Measurements from ENCODE around the gene LAMA4. TPM values are rescaled to one million over a fixed set of nuclear protein-coding genes. Genes with fewer than 3 reads are reported as not detected.

LAMA4 gene
- total RNA-seq, 2 donors from 2014 or later = not detected

- H3K36me3 Mint-ChIP-seq (ENCODE audit: low read depth) = peaks cover 89% of the 10 kb centered on the region
- no peaks in the 10 kb centered on the region for H3K27me3 Mint-ChIP-seq
- no peaks in the 10 kb centered on the region for H3K9me3 Mint-ChIP-seq
- no peak overlapping the region for H3K27ac Mint-ChIP-seq
- ATAC-seq (replicated peaks) = no peak
- H3K4me1 Mint-ChIP-seq = no peaks in the 10 kb centered on the region
- no peak overlapping the region for H3K4me3 Mint-ChIP-seq
Observed at GRCh38 chr6:112081569-112081968, 172.8 kb downstream of the LAMA4 start.

GRCh38 chr6:112066606-112067005 is 187.8 kb downstream of the LAMA4 start:
- Mint-ChIP-seq H3K4me3 (no peak overlapping the region), H3K27ac (no peak overlapping the region), H3K9me3 (no peaks in the 10 kb centered on the region), H3K4me1 (no peaks in the 10 kb centered on the region), H3K36me3 (ENCODE audit: low read depth) (peaks cover 22% of the 10 kb centered on the region), H3K27me3 (no peaks in the 10 kb centered on the region)
- ATAC-seq (replicated peaks) = no peak

- Mint-ChIP-seq H3K27ac (no peak overlapping the region), H3K27me3 (no peaks in the 10 kb centered on the region), H3K36me3 (ENCODE audit: low read depth) (peaks cover 17% of the 10 kb centered on the region), H3K9me3 (no peaks in the 10 kb centered on the region), H3K4me3 (no peak overlapping the region), H3K4me1 (no peaks in the 10 kb centered on the region)
- ATAC-seq (replicated peaks) = no peak
Observed at GRCh38 chr6:112065426-112065986, 188.9 kb downstream of the LAMA4 start.

GRCh38 chr6:112062966-112063365 is 191.4 kb downstream of the LAMA4 start:
- no peak for ATAC-seq (replicated peaks)
- H3K9me3 Mint-ChIP-seq = no peaks in the 10 kb centered on the region
- H3K4me3 Mint-ChIP-seq = no peak overlapping the region
- no peaks in the 10 kb centered on the region for H3K4me1 Mint-ChIP-seq
- H3K36me3 Mint-ChIP-seq (ENCODE audit: low read depth) = no peaks in the 10 kb centered on the region
- H3K27me3 Mint-ChIP-seq = no peaks in the 10 kb centered on the region
- H3K27ac Mint-ChIP-seq = no peak overlapping the region

- no peak overlapping the region for H3K4me3 Mint-ChIP-seq
- H3K36me3 Mint-ChIP-seq (ENCODE audit: low read depth) = no peaks in the 10 kb centered on the region
- no peak overlapping the region for H3K27ac Mint-ChIP-seq
- no peaks in the 10 kb centered on the region for H3K9me3 Mint-ChIP-seq
- no peaks in the 10 kb centered on the region for H3K27me3 Mint-ChIP-seq
- H3K4me1 Mint-ChIP-seq = no peaks in the 10 kb centered on the region
- ATAC-seq (replicated peaks) = no peak
Observed at GRCh38 chr6:112061605-112062004, 192.8 kb downstream of the LAMA4 start.

Other genes starting within 250 kb of the LAMA4 start
- gene CCN6, start 200.5 kb downstream of the LAMA4 start, total RNA-seq = under 1 TPM in 1 of 2 donors, not detected in 1; 0.66 TPM
- 10 to 100 TPM; 17.1 to 24.0 TPM for gene TUBE1, start 167.1 kb downstream of the LAMA4 start, total RNA-seq
- 1 to 10 TPM; 2.6 TPM for gene FAM229B, start 167.0 kb downstream of the LAMA4 start, total RNA-seq
- not detected for gene RFPL4B, start 92.8 kb upstream of the LAMA4 start, total RNA-seq

Measured in activated T-helper 17 cell treated with anti-CD3 and anti-CD28 coated beads, Interleukin-2, amount 50 U/mL, for 72 hours (primary cell).